SIG-M5 treated with dmso at 0.1 percent for 504 hours (cell line): Measurements from ENCODE around the gene CDHR5.

Source experiments
- DNase-seq: peaks from one replicate; lab custom pipeline; 2025; ENCODE audit not compliant: unreplicated experiment; lab: John Stamatoyannopoulos, UW

The CDHR5 gene

DNA sequence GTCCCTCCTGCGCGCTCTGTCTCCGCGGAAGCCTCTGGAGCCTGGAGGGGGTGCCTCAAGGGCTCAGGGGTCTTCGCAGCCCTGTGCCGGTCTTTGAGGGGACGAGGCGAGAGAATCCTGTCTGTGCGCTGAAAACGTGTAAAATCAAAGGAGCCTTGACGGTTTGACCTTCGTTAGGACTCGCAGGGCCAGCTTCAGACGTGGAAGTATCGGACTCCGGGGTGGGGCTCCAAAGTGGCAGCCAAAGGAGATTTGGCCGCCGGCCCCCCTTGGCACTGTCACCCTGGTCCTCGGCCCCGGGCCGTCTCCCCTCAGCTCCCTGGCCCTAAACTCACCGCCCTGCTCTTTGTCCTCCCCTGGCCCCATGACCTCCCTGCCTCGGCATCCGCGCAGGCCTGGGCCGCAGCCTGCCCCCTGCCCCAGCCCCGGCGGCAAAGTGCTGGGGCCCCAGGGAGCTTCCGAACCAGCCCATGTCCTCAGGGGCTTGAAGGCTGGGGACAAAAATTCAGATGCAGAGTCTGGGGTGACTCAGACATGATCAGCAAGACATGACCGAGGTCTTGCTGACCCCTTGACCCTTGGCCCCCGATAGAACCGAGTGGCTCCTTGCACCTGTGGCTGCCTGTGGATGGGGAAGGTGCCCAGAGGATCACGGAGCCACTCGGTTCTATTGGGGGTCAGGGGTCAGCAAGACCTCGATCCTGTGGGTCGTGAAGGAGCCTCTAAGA is 55.4 kb downstream of the CDHR5 start:
- DNase-seq: no peak

DNA sequence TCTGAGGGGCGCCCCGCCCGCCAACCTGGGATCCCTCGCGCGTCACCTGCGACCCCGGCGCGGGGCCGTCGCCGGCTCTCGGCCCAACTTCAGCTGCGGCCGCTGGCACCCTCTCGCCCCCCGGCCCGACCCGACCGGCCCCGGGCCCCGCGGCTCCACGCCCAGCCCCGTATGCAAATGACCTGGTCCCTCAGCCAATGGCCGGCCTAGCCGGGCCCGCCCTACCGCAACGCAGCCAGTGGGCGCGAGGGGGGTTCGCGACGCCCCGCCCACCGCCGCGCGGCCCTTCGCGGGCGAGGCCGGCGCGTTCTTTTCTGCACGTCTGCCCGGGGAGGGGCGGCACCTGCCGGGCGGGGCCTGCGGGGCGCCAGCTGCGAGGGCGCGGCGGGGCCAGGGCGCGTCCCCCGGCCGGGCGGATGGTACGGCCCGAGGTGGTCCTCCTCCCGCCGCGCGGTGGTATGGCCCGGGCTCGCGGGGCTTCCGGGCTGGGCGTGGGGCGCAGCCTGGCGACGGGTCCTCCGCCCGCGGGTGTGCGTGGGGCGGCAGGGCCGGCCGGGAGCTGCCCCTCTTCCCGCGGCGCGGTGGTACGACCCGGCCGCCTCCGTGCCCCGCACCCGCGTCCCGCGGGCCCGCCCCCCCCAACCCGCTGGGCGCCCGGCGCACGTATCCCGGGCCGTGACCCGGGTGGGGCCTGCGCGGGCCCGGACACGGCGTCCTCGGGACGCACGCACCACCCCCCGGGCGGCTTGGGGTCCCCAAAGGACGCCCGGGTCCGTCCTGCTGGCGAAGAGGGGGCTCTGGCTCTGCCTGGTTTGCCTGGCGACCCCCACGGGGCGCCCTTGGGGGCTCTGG is 56.2 kb downstream of the CDHR5 start:
- peak; percentile 86 for DNase-seq

DNA sequence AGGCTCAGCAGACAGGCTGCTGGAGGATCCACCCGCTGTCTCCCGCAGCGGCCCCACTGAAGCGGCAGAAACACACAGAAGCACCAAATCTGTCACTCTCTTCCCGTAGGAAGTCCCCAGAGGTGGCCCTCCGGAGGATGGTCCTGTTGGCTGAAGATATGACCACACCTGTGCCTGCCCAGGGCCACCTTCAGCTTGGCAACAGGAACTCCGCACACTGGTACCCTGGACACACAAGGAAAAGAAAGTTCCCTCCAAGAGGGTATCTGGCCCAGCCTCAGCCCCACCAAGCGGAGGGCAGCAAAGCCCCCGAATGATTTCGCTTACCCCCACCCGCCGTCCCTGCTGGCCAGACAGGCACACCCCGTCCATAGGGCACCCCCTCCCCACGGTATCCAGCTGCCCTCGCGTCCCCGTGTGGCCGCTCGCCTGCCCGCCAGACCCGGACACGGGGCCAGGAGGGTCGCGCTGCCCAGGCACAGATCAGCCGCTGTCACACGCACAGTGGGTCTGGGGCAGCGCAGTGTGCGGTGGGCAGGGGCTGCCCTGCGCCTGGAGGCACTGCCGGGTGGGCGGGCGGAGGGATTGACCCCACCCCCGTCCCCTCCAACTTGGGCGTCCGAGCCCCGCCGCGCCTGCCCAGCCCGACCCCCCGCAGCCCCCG is 57.0 kb downstream of the CDHR5 start:
- DNase-seq: no peak

DNA sequence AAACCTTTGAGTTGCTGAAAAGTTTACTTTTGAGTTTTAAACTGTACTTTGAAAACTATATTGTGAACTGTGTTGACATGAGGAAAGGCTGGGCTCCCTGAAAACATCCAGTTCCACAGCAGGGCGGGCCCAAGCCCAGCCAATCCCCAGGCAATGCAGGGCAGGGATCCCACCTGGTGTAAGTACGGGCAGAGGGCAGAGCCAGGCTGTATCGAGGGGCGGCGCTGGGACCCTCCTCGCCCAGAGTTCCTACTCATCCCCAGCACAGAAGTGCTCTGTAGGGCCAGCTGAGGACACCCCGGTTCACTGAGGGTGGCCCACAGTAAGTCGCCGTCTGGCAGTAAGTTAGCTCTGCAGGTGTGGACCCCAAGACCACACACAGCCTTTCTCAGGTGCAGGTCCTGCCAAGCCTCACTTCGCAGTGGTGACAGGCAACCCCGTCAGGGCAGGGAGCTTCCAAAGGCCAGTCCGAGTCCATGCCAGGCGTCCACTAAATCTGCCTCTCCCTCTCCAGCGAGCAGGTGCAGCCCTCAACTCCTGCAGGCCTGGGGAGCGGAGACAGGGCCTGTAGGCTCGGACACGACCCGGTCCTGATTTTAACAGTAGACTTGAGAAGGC is 57.6 kb downstream of the CDHR5 start:
- no peak for DNase-seq
